DOHH2 (cell line): ENCODE data around the gene ZNF532.

Experiments used
- EZH2phosphoT487 ChIP-seq: fragments of 200-600 bp; sonication (generic); IDR thresholded peaks from 2 replicates; pipeline ENCODE4 v1.6.1; 2017; ENCODE audit warnings: borderline replicate concordance, mild to moderate bottlenecking, antibody characterized with exemption, low read length, moderate library complexity, mixed read lengths
- TF ChIP-seq, protein P1 (sequence below): fragments of 200-600 bp; sonication (generic); IDR thresholded peaks from one replicate; pipeline ENCODE4 v1.5.1; 2014; ENCODE audit warnings: antibody characterized with exemption, mild to moderate bottlenecking, low read depth, low read length; ENCODE audit not compliant: poor library complexity, severe bottlenecking

GRCh38 chr18:58996696-58997095 is 132.0 kb downstream of the ZNF532 start:
- TF ChIP-seq, protein P1, sequence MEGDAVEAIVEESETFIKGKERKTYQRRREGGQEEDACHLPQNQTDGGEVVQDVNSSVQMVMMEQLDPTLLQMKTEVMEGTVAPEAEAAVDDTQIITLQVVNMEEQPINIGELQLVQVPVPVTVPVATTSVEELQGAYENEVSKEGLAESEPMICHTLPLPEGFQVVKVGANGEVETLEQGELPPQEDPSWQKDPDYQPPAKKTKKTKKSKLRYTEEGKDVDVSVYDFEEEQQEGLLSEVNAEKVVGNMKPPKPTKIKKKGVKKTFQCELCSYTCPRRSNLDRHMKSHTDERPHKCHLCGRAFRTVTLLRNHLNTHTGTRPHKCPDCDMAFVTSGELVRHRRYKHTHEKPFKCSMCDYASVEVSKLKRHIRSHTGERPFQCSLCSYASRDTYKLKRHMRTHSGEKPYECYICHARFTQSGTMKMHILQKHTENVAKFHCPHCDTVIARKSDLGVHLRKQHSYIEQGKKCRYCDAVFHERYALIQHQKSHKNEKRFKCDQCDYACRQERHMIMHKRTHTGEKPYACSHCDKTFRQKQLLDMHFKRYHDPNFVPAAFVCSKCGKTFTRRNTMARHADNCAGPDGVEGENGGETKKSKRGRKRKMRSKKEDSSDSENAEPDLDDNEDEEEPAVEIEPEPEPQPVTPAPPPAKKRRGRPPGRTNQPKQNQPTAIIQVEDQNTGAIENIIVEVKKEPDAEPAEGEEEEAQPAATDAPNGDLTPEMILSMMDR = no peak
- no peak for TF ChIP-seq EZH2phosphoT487
